PC-3 (cell line): ENCODE measurements around the gene UPF2. TPM values are rescaled to one million over a fixed set of nuclear protein-coding genes. Genes with fewer than 3 reads are reported as not detected.
A peak's percentile ranks its signal among the peaks of the same experiment; 100 is the strongest.

Experiments used
- ATAC-seq: fragments of 200-7000 bp; cut with Tn5 transposase; 2 replicates; pipeline ENCODE4 v1.9.1; 2020; ENCODE audit warnings: mild to moderate bottlenecking, moderate library complexity
- BruUV-seq: library from RNA; stranded (reverse); fragments of 400-500 nt; replicated peaks from 2 replicates; lab custom pipeline; 2021; lab: Mats Ljungman, UMichigan
- CTCF ChIA-PET: fragments of 300-600 bp; sonication (Branson Sonifier 250); formaldehyde crosslinking; loops from one replicate; lab custom pipeline; 2022; ENCODE audit warnings: antibody characterized with exemption; lab: Charles Lee
- POLR2A ChIA-PET: fragments of 300-600 bp; sonication (Branson Sonifier 250); formaldehyde crosslinking; loops from one replicate; lab custom pipeline; 2022; ENCODE audit warnings: antibody characterized with exemption; ENCODE audit not compliant: unreplicated experiment; lab: Charles Lee
- DNase-seq: peaks from one replicate; pipeline ENCODE4 v3.0.0-alpha.2; 2015
- H2AFZ ChIP-seq: fragments of 300-600 bp; sonication (generic); 2 replicates; pipeline ENCODE4 v1.6.0; 2016; ENCODE audit warnings: antibody characterized with exemption, low read length
- H3F3A ChIP-seq: fragments of 300-600 bp; sonication (generic); one replicate; pipeline ENCODE4 v1.6.0; 2017; ENCODE audit warnings: antibody characterized with exemption, low read length, control low read depth, mild to moderate bottlenecking; ENCODE audit not compliant: unreplicated experiment
- H3K27ac ChIP-seq: fragments of 300-600 bp; sonication (generic); 2 replicates; pipeline ENCODE4 v1.5.1; 2016; ENCODE audit warnings: mild to moderate bottlenecking, low read length
- H3K27me3 ChIP-seq: fragments of 300-600 bp; sonication (generic); 2 replicates; pipeline ENCODE4 v1.6.1; 2016; ENCODE audit warnings: low read length, mixed read lengths
- H3K36me3 ChIP-seq: fragments of 300-600 bp; sonication (generic); 2 replicates; pipeline ENCODE4 v1.6.1; 2016; ENCODE audit warnings: low read depth, mixed run types, low read length, mixed read lengths
- H3K4me1 ChIP-seq: fragments of 300-600 bp; sonication (generic); 2 replicates; pipeline ENCODE4 v1.5.1; 2016; ENCODE audit warnings: low read length; ENCODE audit not compliant: insufficient read depth
- H3K4me2 ChIP-seq: fragments of 300-600 bp; sonication (generic); 2 replicates; pipeline ENCODE4 v1.6.0; 2016; ENCODE audit warnings: low read length
- H3K4me3 ChIP-seq: fragments of 300-600 bp; sonication (generic); 2 replicates; pipeline ENCODE4 v1.5.1; 2016; ENCODE audit warnings: mild to moderate bottlenecking, low read length, mixed read lengths
- H3K79me2 ChIP-seq: fragments of 300-600 bp; sonication (generic); 2 replicates; pipeline ENCODE4 v1.6.1; 2017; ENCODE audit warnings: low read length, mixed read lengths
- H3K9ac ChIP-seq: fragments of 300-600 bp; sonication (generic); 2 replicates; pipeline ENCODE4 v1.6.0; 2016; ENCODE audit warnings: mild to moderate bottlenecking, low read length
- H3K9me2 ChIP-seq: fragments of 300-600 bp; sonication (generic); replicated peaks from 2 replicates; pipeline ENCODE4 v1.6.1; 2016; ENCODE audit warnings: mixed run types, low read length, mixed read lengths
- H3K9me3 ChIP-seq: fragments of 300-600 bp; sonication (generic); 2 replicates; pipeline ENCODE4 v1.6.1; 2016; ENCODE audit warnings: low read length, mixed read lengths
- H4K20me1 ChIP-seq: fragments of 300-600 bp; sonication (generic); 2 replicates; pipeline ENCODE4 v1.6.1; 2016; ENCODE audit warnings: low read length, mixed read lengths
- EZH2 ChIP-seq: fragments of 300-600 bp; sonication (generic); IDR thresholded peaks from one replicate; pipeline ENCODE4 v1.6.1; 2017; ENCODE audit warnings: antibody characterized with exemption, mild to moderate bottlenecking, low read length; ENCODE audit not compliant: unreplicated experiment
- EZH2phosphoT487 ChIP-seq: fragments of 300-600 bp; sonication (generic); IDR thresholded peaks from 2 replicates; pipeline ENCODE4 v1.6.1; 2018; ENCODE audit warnings: mild to moderate bottlenecking, antibody characterized with exemption, low read length, borderline replicate concordance
- intact Hi-C: fragments of 100-400 bp; cut with micrococcal nuclease; formaldehyde crosslinking; loops from 2 replicates; pipeline ENCODE4 v1.9.0; 2023
- total RNA-seq: library from RNA; depleted of rRNA; stranded (reverse); fragments of >200 nt; gene quantifications from 2 replicates; pipeline ENCODE4 v1.2.3, GENCODE V29; 2014
- TF ChIP-seq, protein P1 (sequence below): fragments of 300-600 bp; sonication (generic); conservative IDR thresholded peaks from 2 replicates; pipeline ENCODE4 v1.5.1; 2017; ENCODE audit warnings: antibody characterized with exemption, low read depth, mild to moderate bottlenecking, low read length

UPF2 gene
- total RNA-seq, 1 experiment from 2014 or later: 12.0 TPM

GRCh38 chr10:11898033-11898371 lies 144.6 kb downstream of the UPF2 start:
- no peak for ATAC-seq
- Histone ChIP-seq H3K4me2 (peak overlapping the region; percentile 35), H4K20me1 (no peaks in the 10 kb centered on the region), H2AFZ (peak overlapping the region; percentile 35), H3K27ac (peak overlapping the region; percentile 98), H3K9me3 (no peaks in the 10 kb centered on the region), H3K4me1 (peaks cover 18% of the 10 kb centered on the region), H3K9me2 (no peaks in the 10 kb centered on the region), H3K4me3 (no peak overlapping the region), H3F3A (no peaks in the 10 kb centered on the region), H3K27me3 (no peaks in the 10 kb centered on the region), H3K36me3 (no peaks in the 10 kb centered on the region), H3K79me2 (no peaks in the 10 kb centered on the region), H3K9ac (peak overlapping the region; percentile 72)
- POLR2A ChIA-PET: interaction anchor here (0.7 kb wide), 2 partner anchors 12 to 22 kb away, joined by 3 read pairs; no protein-coding TSS in a partner anchor
- no peak for TF ChIP-seq EZH2phosphoT487
- TF ChIP-seq EZH2: no peak
- TF ChIP-seq, protein P1, sequence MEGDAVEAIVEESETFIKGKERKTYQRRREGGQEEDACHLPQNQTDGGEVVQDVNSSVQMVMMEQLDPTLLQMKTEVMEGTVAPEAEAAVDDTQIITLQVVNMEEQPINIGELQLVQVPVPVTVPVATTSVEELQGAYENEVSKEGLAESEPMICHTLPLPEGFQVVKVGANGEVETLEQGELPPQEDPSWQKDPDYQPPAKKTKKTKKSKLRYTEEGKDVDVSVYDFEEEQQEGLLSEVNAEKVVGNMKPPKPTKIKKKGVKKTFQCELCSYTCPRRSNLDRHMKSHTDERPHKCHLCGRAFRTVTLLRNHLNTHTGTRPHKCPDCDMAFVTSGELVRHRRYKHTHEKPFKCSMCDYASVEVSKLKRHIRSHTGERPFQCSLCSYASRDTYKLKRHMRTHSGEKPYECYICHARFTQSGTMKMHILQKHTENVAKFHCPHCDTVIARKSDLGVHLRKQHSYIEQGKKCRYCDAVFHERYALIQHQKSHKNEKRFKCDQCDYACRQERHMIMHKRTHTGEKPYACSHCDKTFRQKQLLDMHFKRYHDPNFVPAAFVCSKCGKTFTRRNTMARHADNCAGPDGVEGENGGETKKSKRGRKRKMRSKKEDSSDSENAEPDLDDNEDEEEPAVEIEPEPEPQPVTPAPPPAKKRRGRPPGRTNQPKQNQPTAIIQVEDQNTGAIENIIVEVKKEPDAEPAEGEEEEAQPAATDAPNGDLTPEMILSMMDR: no peak
- intact Hi-C loops: no loop called here
- CTCF ChIA-PET: no interaction called here
- DNase-seq: no peak
- BruUV-seq: no TSS peak

DNA sequence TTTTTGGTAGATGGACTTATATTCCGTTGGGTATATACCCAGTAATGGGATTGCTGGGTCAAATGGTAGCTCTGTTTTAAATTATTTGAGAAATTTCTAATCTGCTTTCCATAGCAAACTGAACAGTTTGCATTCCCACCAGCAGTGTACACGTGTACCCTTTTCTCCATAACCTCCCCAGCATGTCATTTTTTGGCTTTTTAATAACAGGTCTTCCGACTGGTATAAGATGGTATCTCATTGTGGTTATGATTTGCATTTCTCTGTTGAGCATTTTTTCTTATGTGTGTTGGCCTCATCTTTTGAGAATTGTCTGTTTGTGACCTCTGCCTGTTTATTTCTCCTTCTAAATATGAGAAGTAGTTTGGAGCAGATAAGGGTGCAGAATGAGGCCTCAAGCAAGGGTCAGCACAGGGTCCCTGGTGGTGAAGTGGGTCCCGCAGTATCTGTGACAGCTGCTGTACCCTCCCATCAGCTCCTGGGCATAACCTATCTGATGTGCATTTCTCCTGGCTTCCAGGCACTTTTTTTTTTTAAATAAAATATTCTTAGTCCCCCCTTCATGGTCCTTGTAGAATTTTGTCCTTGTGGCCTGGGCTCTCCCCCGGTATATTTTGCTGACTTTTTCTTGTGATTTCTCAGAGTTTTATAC lies 145.9 kb downstream of the UPF2 start:
- DNase-seq (no peak), ATAC-seq (no peak)
- TF ChIP-seq EZH2phosphoT487 (no peak), EZH2 (no peak)
- TF ChIP-seq, protein P1: no peak
- H3K9me3 ChIP-seq: no peaks in the 10 kb centered on the region
- BruUV-seq: no TSS peak
- intact Hi-C loops: no loop called here
- H3K27ac ChIP-seq: peak overlapping the region; percentile 98; the same call in 1 of the 2 replicates
- H3K27me3 ChIP-seq: no peaks in the 10 kb centered on the region
- no peak overlapping the region for H2AFZ ChIP-seq
- H3K4me2 ChIP-seq: no peak overlapping the region
- H3K4me1 ChIP-seq: peaks cover 18% of the 10 kb centered on the region
- no peaks in the 10 kb centered on the region for H3F3A ChIP-seq
- no peaks in the 10 kb centered on the region for H3K79me2 ChIP-seq
- no peak overlapping the region for H3K9ac ChIP-seq
- no peaks in the 10 kb centered on the region for H3K9me2 ChIP-seq
- H4K20me1 ChIP-seq: no peaks in the 10 kb centered on the region
- no peaks in the 10 kb centered on the region for H3K36me3 ChIP-seq
- CTCF ChIA-PET: no interaction called here
- POLR2A ChIA-PET: no interaction called here
- H3K4me3 ChIP-seq: no peak overlapping the region

- TF ChIP-seq EZH2phosphoT487 (no peak), EZH2 (no peak)
- TF ChIP-seq, protein P1: no peak
- ATAC-seq (no peak), DNase-seq (no peak)
- Histone ChIP-seq H3K36me3 (no peaks in the 10 kb centered on the region), H3K4me1 (peaks cover 18% of the 10 kb centered on the region), H3F3A (no peaks in the 10 kb centered on the region), H3K4me3 (no peak overlapping the region), H3K9ac (no peak overlapping the region), H3K9me3 (no peaks in the 10 kb centered on the region), H3K27me3 (no peaks in the 10 kb centered on the region), H3K27ac (no peak overlapping the region), H2AFZ (no peak overlapping the region), H3K79me2 (no peaks in the 10 kb centered on the region), H3K4me2 (no peak overlapping the region), H4K20me1 (no peaks in the 10 kb centered on the region), H3K9me2 (no peaks in the 10 kb centered on the region)
- intact Hi-C loops: no loop called here
- ChIA-PET POLR2A (no interaction called here), CTCF (no interaction called here)
- no TSS peak for BruUV-seq
These were observed 147.0 kb downstream of the UPF2 start for GRCh38 chr10:11895598-11895997.
